NCI-H2081 (cell line): ENCODE measurements around the gene BARHL2.

Source experiments
- DNase-seq, 2 experiments: peaks; one replicate each; lab custom pipeline; 2025; lab: John Stamatoyannopoulos, UW

Gene BARHL2

DNA sequence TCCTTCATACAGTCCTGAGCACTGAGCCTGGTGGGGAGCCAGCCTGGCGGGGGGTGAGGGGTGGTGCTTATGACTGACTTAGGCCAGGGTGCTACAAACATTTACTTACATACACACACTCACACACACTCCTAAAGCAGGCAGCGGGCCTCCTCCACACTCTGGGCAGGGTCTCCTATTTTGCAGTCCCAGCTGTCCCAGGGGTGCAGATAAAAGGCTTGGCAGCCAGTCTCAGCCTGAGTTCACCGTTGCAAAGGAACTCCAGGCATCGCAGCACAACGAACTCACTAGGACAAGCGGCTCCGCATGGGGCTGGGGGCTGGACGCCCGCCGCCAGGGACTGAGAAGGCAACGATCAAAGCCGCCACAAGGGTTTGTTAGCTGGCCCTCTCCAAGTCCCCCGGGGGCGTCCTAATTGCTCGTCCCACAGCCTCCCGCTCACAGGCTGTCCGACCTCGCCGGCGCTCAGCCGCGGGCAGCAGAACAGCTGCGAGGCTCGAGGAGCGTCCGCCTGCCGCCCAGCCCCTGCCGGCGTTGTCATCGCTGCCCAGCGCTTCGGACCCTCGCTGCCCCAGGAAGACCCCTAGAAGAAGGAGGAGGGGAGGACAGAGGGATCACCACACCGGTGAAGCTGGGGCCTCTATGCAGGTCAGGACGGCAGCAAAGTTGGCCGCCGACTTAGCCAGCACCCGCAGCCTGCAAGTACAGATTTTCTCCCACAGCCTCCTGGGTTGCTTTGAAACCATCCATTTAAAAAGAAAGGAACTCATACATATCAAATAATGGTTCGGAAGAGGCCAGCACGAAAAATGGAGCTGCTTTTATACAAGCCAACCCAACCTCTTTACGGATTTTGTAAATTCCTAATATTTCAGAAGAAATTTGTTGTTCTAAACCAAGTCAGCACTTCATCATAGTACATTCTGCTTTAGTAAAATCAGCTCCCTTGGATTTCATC lies 6.2 kb downstream of the BARHL2 start:
- DNase-seq = no peak

GRCh38 chr1:90709535-90709934 lies 7.6 kb downstream of the BARHL2 start:
- DNase-seq = no peak

GRCh38 chr1:90708826-90709225 lies 8.3 kb downstream of the BARHL2 start:
- no peak for DNase-seq

- peak in 1 of 2 experiments; percentile 12 for DNase-seq
These were observed 8.8 kb downstream of the BARHL2 start for GRCh38 chr1:90708236-90708786.

DNA sequence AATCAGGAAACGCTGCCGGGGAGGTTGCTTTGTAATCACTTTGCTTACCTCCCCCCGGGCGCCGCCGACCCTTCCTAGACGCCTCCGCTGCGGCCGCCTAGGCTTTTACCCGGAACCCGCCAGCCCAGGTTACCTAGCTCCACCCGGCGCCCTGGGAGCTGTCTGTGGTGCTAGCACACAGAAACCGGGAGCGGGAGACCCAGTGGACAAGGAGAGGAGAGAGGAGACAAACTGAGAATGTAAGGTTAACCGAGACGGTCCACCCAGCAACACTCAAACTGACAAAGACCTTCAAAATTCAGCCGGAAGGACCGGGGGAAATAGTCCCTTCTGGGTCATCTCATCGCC lies 9.8 kb downstream of the BARHL2 start:
- DNase-seq = no peak

DNA sequence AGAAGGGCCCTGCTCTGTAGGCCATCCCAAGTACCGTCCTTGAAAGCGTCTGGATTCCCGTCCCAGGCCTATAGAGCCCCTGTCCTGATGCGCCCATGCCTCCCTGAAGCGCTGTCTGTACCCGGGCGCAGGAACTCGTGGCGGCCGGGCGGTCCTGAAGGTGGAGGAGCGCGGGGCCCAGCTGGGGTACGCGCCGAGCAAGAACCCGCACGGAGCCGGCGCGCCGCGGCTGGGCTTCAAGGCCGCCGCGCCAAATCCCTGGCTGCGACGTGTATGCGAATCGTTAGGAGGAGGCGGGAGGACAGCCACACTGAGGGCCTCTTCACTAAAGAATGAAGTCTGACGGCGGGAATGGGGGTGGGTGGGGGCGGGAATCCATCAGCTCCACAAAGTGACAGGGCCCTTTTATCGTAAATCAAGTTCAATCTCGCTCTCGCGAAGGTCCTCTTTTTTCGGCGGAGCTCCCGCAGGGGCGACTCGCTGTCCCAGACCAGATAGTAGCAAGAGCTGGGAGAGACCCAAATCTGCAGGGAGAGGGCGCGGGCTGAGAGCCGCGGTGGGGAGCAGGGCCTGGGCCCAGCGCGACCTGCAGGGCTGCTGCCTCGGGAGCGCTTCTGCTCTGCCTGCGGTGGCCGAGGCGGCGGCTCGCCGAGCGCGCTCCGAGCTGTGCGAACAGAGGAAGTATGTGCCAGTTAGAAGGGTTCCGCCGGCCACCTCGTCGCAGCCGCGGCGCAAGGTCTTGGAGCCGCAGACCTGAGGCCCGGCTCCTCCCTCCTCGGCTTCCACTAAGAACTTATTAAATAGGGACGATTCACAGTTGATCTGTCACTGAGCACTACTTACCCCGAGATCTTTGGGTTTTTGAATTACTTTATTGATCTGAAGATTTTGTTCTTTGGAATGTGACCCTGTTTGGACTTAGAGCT lies 10.4 kb downstream of the BARHL2 start:
- DNase-seq = no peak

GRCh38 chr1:90705956-90706355 lies 11.1 kb downstream of the BARHL2 start:
- DNase-seq = no peak

- DNase-seq = no peak
These were observed 12.3 kb downstream of the BARHL2 start for GRCh38 chr1:90704817-90705216.

DNA sequence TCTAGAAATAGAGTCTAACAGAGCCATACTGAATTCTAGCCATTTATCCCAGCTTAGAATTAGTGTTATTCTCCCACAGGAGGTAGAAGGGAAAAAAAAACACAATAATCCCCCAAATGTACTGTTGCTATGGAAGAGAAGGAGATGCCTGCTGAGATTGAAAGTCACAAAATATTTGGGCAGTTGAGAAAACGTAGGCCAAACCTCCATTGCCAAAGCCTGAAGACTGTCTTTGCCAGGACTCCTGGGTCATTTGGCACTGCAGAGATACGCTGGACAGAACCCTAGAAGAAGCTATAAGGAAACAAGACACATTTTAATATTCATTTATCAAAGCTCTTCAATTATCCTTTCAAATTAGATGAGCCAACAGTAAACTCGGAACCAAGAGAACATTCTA lies 22.3 kb downstream of the BARHL2 start:
- DNase-seq = no peak

GRCh38 chr1:90687747-90688146 lies 29.4 kb downstream of the BARHL2 start:
- no peak for DNase-seq

DNA sequence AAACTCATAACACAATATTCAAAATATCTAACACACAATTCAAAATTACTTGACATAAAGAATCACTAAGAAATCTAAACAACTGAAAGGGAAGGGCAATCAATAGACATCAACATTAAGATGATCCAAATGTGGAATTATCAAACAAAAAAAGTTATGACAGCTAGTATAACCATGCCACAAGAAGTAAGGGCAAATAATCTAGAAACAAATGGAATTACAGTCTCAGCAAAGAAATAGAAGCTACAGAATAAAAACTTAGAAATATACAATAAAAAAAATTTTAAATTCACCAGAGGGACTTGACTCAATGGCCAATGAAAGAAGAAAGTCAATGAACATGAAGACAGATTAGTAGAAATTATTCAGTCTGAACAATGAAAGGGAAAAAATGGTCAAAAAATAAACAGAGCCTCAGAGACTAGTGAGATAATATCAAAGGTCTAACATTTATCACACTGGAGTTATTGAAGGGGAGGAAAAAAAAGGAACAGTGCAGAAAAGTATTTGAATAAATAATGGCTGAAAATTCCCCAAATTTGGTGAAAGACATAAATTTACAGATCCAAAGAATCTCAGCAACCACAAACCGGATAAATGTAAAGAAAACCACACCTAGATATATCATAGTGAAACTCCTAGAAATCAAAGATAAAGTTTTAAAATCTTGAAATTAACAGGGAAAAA lies 41.8 kb downstream of the BARHL2 start:
- DNase-seq = no peak

GRCh38 chr1:90671741-90672140 lies 45.4 kb downstream of the BARHL2 start:
- DNase-seq = no peak

GRCh38 chr1:90671251-90671650 lies 45.9 kb downstream of the BARHL2 start:
- no peak for DNase-seq
